Measurements from ENCODE around the gene HTR2C.
"Not testable (repeated sequence)": the region's sequence is repeated elsewhere in the genome, so short reads cannot be mapped to it uniquely, and the experiment has no call there.

The HTR2C gene

DNA sequence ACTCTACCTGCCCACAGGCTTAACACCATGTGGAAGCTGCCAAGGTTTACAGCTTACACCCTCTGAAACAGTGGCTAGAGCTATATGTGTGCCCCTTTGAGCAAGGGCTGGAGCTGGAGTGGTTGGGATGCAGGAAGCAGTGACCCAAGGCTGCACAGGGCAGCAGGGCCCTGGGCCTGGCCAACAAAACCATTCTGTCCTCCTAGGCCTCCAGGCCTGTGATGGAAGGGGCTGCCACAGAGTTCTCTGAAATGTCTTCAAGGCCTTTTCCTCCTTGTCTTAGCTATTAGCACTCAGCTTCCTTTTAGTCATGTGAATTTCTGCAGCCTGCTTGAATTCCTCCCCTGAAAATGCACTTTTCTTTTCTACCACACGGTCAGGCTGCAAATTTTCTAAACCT lies 348.7 kb downstream of the HTR2C start:
- intact Hi-C loops (cut with DNase I; ENCODE audit: low total_unique reads): no loop called here
- no peak overlapping the region for H3K27ac ChIP-seq
- TF ChIP-seq, protein P1, sequence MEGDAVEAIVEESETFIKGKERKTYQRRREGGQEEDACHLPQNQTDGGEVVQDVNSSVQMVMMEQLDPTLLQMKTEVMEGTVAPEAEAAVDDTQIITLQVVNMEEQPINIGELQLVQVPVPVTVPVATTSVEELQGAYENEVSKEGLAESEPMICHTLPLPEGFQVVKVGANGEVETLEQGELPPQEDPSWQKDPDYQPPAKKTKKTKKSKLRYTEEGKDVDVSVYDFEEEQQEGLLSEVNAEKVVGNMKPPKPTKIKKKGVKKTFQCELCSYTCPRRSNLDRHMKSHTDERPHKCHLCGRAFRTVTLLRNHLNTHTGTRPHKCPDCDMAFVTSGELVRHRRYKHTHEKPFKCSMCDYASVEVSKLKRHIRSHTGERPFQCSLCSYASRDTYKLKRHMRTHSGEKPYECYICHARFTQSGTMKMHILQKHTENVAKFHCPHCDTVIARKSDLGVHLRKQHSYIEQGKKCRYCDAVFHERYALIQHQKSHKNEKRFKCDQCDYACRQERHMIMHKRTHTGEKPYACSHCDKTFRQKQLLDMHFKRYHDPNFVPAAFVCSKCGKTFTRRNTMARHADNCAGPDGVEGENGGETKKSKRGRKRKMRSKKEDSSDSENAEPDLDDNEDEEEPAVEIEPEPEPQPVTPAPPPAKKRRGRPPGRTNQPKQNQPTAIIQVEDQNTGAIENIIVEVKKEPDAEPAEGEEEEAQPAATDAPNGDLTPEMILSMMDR (IDR thresholded peaks at IDR 0.05): no peak

DNA sequence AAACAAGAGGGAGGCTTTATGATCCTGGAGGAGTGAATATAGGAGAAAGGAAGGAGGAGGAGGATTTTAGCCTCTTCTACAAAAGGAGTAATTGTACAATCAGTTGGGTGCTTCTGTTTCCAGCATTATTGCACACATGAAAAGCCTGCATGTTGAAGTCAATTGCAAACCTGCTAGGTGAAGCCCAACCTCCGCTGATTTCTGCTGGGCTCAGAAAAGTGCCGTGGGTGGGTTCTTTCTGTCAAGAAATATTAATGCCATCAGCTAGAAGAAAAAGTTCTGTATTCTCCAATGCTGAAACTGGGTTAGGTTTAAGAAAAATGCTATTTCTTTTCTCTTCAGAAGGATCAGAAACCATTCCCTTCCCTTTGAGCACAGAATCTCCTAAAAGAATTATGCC lies 349.4 kb downstream of the HTR2C start:
- H3K4me3 ChIP-seq; H3K27me3 ChIP-seq; H3K27ac ChIP-seq; H3K36me3 ChIP-seq; H3K4me1 ChIP-seq; intact Hi-C loops (cut with DNase I; ENCODE audit: low total_unique reads); H3K9me3 ChIP-seq; DNase-seq: not testable (repeated sequence)

More for the DNA sequence above, 348.7 kb downstream of the HTR2C start:
- H3K4me3 ChIP-seq: no peak overlapping the region
- no peaks in the 10 kb centered on the region for H3K36me3 ChIP-seq
- no peaks in the 10 kb centered on the region for H3K27me3 ChIP-seq
- DNase-seq: no peak
- H3K9me3 ChIP-seq: peaks cover 0 to 6% (median 5%) of the 10 kb centered on the region in 3 donors
- H3K4me1 ChIP-seq: no peaks in the 10 kb centered on the region

GRCh38 chrX:114937090-114937489 lies 353.2 kb downstream of the HTR2C start:
- DNase-seq; H3K4me1 ChIP-seq; H3K36me3 ChIP-seq; H3K27me3 ChIP-seq; H3K9me3 ChIP-seq; H3K4me3 ChIP-seq; intact Hi-C loops (cut with DNase I; ENCODE audit: low total_unique reads); H3K27ac ChIP-seq: not testable (repeated sequence)

GRCh38 chrX:114952696-114953095 lies 368.8 kb downstream of the HTR2C start:
- TF ChIP-seq, protein P1 (IDR thresholded peaks at IDR 0.05): no peak
- no peak overlapping the region for H3K4me3 ChIP-seq
- H3K4me1 ChIP-seq: no peaks in the 10 kb centered on the region
- DNase-seq: no peak
- intact Hi-C loops (cut with DNase I; ENCODE audit: low total_unique reads): no loop called here
- no peaks in the 10 kb centered on the region for H3K36me3 ChIP-seq
- H3K27me3 ChIP-seq: no peaks in the 10 kb centered on the region
- H3K27ac ChIP-seq: no peak overlapping the region
- no peaks in the 10 kb centered on the region for H3K9me3 ChIP-seq

Measured in tibial artery (tissue), 4 donors.